GM19395 (cell line): ENCODE measurements around the gene SF1.
A peak's percentile ranks its signal among the peaks of the same experiment; 100 is the strongest.
"Not testable (repeated sequence)": the region's sequence is repeated elsewhere in the genome, so short reads cannot be mapped to it uniquely, and the experiment has no call there.

Experiments used
- ATAC-seq: cut with Tn5 transposase; IDR thresholded peaks from one replicate; pipeline ENCODE4 v1.9.1; 2021; ENCODE audit warnings: mild to moderate bottlenecking, moderate library complexity; ENCODE audit not compliant: unreplicated experiment

Gene SF1, protein sequence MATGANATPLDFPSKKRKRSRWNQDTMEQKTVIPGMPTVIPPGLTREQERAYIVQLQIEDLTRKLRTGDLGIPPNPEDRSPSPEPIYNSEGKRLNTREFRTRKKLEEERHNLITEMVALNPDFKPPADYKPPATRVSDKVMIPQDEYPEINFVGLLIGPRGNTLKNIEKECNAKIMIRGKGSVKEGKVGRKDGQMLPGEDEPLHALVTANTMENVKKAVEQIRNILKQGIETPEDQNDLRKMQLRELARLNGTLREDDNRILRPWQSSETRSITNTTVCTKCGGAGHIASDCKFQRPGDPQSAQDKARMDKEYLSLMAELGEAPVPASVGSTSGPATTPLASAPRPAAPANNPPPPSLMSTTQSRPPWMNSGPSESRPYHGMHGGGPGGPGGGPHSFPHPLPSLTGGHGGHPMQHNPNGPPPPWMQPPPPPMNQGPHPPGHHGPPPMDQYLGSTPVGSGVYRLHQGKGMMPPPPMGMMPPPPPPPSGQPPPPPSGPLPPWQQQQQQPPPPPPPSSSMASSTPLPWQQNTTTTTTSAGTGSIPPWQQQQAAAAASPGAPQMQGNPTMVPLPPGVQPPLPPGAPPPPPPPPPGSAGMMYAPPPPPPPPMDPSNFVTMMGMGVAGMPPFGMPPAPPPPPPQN

DNA sequence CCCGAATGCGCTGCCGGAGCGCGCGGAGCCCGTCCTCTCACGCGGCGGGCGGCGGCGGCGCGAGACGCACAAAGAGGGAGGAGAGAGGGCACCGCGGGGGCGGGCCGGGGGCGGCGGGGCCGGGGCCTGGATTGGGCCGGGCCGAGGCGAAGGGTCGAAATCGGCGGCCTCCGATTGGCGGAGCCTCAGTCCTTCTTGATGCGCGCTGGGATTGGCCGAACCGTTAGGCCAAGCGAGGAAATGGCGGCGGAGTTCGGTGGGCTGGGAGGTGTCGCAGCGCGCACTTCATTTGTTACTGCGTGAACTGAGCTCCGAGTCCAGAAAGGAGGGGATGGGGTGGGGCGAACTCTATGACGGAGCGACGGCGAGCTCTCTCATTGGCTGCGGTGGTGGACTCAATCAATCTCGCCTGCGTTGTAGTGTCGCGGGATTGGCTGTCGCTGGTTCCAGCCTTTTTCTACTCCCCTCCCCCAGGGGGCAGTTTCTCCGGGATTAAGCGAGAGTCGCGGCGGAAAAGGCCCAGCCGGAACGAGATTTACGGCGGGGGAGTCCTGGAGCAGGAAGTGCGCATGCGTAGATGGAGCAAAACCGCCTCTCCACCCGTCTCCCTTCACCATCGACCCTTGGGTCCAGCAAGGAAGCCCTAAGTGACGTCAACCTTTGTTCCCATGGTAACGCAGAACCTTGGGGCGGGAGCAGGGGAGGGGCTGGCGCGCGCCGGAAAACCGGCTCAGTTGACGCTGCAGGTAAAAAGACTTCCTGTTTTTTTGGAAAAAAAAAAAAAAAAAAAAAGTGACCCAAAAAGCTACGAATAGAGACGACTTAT is at the start of gene SF1:
Gene SF1 (minus strand): TSS at position 70 of the 826 bp plus-strand sequence. CDS start 150 bp downstream, outside the sequence.
- ATAC-seq: peak; percentile 82

DNA sequence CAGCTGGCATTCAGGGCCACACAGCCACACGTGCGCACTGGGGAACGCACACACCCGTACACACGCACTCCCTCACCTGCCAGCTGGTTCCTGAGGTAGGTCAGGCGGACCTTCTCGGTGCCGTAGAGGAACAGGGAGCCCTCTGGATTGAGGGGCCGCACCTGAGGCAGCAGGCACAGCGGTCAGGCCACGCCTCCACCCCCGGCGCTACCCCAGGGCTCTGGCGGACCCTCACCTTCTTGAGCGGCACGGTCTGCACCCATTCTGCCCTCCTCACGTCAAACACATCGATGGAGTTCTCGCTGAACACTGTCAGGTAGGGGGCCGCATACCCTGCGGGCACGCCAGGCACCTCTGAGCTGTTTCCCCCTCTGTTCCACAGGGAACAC is 49.1 kb upstream of the SF1 start:
- ATAC-seq: no peak

DNA sequence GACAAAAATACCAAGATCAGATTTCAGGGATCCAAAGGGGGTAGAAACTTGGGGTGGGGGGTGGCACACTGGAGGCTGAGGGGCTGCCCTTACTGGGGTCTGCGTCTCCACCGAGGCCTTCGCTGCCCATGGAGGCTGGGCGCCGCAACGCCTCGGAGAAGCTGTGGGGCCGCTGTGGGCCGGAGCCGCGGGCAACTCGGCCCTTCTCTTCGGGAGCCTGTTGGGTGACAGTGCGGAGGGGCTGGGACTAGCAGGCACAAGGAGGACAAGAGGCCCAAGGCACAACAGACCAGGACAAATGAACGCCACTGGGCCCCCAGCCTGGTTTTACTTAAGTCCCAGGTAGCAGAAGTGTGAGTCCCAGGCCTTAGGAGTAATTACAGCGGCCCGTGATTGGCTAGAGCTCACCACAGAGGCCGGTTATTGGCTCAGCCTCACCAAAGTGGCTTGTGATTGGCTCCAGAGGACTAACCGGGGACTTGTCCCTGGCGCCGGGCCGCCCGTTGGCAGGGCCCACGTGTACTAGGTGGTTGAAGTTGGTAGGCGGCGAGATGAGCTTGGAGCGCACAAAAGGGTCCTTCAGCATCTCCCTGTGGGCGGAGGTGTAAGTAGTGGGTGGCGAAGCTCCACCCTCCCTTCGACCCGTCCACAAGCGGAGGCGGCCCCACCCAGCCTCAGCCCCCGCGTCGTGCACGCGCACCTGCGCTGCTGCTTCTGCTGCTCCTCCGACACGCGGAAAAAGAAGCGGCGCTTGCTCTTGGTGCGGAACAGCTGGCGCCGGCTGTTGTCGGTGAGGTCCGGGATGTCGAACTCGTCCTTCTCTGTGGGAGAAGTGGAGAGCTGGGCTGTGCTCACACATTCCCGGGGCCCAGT is 48.5 kb upstream of the SF1 start:
- no peak for ATAC-seq

DNA sequence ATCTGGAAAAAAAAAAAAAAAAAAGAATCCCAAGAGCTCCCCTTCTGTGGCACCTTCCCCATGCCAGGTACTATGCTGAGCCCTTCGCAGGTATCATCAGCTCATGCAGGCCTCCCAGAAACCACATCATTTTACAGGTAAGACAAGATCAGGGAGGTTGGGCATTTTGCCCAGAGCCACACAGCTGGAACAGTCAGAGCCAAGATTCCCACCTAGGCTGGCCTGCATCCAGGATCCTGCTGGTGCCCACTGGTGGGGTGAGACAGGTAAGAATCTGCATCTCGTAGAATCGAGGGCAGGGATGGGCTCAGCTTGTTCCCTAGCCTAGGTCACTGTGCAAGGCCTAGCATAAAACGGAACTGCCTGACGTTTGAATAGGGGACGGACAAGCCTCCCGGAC is 47.7 kb upstream of the SF1 start:
- no peak for ATAC-seq

DNA sequence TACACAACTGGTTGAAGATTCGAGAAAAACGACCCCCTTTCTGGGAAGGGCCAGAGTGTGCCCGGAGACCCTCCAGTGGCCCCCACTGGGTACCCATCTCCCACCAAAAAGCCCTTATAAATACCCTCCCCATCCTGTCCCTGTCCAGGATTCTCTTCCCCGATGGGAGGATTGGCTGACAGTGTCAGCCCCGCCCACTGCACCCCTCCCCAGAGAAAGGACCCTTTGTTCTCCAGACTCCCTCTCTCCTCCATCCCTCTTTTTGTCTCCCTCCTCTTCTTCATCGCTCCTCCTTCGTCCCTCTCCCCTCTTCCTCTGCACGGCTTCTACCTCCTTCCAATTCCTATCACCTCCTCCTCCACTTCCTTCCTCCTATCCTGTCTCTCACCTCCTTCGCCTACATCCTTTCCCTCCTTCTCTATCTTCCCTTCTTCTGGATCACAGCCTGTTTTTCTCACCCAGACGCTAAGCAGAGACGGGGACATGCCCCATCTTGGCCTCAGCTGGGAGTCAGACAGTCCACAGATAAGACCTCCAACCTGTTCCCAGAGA is 45.3 kb upstream of the SF1 start:
- ATAC-seq: no peak

DNA sequence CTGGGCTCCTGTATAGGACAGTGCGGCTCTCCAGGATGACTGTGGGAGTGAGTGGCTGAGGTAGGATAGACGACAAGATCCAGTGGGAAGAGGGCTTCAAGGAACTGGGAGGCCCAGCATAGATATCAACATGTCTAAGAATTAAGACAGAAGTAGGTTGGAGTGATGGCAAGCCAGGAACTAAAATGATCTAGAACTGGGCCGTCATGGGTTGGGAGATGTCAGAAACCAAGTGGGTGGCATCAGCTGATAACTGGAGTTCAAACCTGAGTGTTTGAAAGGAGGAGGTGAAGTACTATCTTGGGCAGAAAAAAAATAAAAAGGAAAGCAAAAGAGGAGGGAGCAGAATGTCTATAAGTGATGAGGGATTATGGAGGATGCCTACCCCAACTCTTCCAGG is 39.1 kb upstream of the SF1 start:
- ATAC-seq: no peak

DNA sequence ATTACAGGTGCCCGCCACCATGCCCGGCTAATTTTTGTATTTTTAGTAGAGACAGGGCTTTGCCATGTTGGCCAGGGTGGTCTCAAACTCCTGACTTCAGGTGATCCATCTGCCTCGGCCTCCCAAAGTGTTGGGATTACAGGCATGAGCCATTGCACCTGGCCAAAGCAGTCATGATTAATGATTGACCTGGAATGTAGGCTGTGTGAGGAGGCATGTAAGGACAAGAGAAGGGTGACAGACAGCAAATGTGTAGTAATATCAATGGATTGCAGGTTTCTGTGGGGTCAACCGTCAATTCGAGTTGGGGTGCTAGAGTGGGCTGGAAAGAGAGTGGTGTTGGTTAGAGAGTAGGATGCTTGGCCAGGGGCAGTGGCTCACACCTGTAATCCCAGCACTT is 37.1 kb upstream of the SF1 start:
- not testable (repeated sequence) for ATAC-seq

DNA sequence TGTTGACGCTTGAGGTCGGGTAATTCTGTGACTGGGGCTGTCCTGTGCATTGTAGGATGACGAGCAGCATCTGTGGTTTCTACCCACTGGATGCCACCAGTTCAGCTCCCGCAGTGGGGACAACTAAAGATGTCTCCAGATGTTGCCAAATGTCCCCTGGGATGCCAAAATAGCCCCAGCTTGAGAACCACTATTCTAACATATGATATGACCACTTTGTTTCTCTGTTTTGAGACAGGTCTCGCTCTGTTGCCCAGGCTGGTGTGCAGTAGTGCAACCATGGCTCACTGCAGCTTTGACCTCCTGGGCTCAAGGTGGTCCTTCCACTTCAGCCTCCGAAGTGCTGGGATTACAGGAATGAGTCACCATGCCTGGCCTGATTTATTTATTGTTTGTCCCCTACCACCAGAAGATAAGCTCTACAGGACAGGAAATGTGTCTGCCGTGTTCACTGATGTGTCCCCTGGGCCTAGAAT is 36.4 kb upstream of the SF1 start:
- peak; percentile 55 for ATAC-seq

DNA sequence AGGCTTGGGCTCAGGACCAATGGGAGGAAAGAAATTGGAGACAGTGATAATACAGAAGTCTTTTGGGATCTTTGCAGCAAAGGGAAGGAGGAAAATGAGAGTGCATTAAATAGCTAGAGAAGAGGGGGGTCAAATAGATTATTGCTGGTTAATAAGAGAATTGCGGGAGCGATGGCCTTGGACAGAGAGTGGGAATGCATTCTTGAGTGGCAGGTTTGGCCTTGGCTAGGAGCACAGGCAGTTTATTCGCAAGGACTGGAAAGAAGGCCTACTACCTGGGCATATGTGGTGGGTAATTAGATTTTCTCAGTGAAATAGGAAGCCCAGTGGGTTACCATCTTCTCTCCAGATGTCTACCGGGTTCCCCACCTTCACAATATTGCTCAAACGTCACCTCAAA is 35.5 kb upstream of the SF1 start:
- ATAC-seq: no peak

DNA sequence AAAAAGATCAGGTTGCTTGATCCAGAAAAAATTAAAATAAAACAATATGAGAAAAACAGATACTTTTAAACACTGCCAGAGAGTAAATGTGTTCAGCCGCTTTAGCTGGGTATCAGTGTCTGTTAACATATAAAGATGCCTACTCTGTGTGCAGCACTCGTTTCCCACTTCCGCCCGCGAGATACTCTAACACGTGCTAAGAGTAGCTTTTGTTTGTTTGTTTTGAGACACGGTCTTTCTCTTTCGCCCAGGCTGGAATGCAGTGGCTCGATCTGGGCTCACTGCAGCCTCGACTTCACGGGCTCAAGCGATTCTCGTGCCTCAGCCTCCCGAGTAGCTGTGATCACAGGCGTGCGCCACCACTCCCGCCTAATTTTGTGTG is 32.5 kb upstream of the SF1 start:
- ATAC-seq: peak; percentile 24

DNA sequence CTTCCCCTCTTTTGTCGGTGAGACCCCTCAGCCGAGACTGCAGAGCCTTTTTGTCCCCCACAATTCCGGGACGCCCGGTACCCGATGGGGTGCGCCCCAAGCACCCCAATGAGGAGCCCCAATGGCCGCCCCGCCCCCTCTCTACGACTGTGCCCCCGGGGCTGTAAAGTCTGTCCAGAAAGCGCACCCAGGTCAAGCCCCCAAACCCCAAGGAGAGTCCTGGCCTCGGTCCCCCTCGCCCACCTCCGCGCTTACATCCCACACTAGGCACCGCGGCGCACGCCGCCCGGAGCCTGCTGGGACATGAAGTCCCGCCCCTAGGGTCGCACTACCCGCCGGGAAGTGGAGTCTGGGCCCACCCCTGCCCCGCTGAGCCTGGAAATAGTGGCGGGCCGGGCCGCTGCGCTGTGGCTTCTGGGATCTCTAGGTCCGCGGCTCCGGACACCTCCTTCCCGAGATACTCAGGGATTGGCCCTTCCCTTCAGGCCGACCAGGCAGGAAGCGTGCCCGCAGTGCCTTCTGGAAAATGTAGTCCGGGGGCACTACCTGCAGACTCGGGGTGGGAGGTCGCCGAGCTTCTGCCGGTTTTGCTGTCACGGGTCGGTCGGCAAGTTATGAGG is 32.0 kb upstream of the SF1 start, which contains the start of gene MEN1:
Gene MEN1 (minus strand): TSS at position 281 of the 620 bp plus-strand sequence. CDS start 442 bp downstream, outside the sequence.
- peak; percentile 64 for ATAC-seq

DNA sequence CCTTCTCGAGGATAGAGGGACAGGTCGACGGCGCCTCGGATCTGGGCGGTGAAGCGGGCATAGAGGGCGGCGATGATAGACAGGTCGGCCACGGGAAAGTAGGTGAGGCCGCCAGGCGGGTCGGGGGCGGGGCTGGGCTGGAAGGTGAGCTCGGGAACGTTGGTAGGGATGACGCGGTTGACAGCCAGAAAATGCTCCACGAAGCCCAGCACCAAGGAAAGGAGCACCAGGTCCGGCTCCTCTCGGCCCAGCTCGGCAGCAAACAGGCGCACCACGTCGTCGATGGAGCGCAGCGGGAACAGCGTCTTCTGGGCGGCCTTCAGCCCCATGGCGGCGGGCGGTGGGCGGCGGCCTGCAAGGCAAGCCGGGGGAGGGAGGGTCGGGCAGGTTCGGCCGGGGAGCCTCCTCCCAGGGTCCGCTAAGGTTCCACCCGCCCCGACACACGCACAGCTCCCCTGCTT is 31.5 kb upstream of the SF1 start:
- no peak for ATAC-seq

DNA sequence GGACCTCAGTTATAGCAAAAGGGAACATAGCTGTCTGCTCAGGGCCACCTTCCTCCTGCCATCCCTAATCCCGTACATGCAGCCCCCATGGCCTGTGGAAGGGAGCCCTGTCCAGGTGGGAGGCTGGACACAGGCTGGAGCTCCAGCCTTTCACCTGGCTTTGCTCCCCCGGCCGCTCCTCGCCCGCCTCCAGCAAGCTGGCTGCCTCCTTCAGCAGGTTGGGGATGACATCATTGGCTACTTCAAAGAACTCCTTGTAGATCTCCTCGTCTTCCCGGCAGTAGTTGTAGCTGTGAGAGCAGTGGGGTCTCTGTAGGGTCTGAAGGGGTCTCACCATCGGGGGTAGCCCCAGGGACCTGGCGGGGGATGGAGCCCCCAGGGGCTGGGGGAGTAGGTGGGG is 27.1 kb upstream of the SF1 start:
- ATAC-seq: no peak

DNA sequence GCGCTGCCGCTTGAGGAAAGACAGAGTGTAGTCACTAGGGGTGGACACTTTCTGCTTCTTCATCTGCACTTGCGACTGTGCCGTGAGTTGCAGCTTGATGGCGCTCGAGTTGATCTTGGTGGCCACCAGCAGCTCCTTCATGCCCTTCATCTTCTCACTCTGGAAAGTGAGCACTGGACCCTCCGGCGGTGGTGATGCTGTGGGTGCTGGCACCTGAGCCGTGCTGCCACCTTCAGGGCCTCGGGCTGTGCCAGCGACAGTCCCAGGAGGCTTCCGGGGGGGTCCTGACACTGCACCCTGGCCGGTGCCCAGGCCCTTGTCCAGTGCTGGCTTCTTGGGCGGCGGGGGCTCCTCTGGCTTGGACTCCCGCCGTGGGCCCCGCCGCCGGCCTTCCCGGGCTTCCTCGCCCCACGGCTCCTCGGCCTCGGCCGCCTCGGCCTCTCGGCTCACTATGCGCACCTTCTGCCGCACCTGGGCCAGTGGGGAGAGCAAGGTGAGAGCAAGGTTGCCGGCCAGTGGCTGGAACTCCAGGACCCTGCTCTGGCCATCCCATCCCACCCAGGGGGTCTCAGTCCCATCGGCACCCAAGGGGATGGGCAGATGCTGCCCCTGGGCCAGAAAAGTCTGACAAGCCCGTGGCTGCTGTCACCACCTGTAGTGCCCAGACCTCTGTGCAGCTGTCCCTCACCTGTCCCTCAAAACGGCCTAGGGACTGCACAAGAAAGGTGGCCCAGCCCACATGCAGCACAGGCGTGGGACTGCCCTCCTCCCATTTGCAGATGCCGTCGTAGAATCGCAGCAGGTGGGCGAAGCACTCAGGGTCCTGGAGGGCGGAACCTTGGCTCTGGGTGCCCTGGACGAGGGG is 26.2 kb upstream of the SF1 start:
- ATAC-seq: no peak

DNA sequence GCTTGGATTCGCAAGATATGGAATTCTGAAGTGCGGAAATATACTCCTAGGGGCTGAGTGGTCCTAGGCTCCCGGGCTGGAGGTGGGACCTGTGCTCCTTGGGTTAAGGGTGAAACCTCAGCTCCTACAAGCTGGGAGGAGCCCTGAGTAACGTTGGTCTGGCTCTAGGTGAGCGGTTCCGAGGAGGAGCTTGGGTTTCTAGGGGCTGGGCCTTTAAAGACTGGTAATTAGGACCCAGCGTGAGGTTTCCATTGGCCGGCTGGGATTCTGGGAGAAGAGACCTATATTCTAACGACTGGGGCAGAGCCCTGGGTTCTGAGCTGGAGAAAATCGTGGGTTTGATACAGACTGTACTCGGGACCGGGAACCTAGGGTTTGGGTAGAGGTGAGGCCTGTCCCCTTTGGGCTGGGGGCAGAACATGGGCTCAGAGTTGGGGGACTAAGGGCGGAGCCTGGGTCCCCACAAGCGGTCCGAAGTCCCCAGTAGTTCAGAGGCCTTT is 25.6 kb upstream of the SF1 start:
- no peak for ATAC-seq

DNA sequence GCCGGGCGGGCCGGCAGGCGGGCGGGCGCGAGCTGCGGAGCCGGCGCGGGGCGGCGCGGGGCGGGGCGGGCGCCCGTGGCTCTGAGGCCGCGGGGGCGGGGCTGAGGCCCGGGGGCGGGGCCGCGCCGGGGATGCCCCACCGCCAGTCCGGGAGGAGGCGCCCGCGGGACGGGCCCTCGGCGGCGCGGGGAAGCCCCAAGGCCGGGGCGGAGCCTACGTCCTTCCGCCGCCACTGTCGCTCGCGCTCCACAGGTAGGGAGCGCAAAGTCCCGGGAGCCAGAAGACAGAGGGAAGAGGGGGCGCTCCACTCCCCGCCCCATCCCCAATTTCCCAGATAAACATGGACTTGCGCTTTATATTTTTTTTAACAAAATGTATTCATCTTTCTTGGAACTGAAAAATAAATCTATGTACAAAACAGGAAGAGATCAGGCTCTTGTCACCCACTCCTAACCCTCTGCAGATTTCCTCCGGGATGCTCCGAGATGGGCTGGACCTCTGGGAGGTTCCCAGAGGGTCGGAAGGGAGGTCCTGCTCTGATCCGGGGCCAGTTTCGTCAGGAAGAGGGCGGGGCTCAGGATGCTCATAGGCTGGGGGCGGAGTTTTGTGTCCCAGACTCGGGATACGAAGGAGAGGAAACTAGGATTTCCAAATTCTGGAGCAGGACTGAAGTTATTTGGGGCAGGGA is 25.0 kb upstream of the SF1 start, which contains the start of gene MAP4K2:
Gene MAP4K2 (minus strand): TSS at position 57 of the 688 bp plus-strand sequence. CDS start 65 bp downstream, outside the sequence.
- ATAC-seq: peak; percentile 56

DNA sequence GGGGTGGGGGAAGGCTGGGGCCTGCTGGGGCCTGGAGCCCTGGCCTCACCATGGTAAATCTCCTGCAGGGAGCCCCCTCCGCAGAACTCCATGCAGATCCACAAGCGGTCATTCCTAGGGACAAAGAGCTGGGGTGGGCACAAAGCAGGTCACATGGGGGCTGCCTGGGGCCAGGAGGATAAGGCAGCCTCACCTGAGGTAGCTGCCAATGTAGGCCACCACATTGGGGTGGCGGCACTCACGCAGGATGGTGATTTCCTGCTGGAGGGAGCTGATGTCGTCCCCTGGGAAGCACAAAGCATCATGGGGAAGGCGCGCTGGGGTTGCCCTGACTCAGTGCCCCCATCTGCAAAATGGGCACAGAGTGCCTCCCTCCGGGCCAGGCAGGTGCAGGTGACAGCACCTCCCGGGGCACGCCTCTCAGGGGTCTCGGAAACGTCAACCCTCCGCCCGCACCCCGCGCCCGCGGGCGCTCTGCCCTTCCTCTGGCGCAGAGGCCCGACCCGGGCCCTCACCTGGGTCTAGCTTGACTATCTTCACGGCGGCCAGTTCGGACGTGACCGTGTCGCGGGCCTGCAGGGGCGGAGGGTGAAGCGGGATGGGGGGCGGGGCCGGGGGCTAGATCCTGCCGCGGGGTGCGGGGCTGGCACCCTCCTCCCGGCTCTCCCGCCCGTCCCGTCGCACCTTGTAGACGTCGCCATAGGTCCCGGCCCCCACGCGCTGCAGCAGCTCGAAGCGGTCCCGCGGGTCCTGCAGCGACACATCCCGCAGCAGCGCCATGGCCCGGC is 24.2 kb upstream of the SF1 start:
- ATAC-seq: peak; percentile 18
